RWPE1 (cell line): Measurements from ENCODE around the gene STRIT1.

ENCODE experiments used
- CTCF ChIA-PET: fragments of 350-600 bp; sonication (Branson Sonifier 250); formaldehyde crosslinking; extraction: SDS; loops from one replicate; lab custom pipeline; 2021; lab: Yijun Ruan, JAX
- POLR2A ChIA-PET: fragments of 400-600 bp; formaldehyde crosslinking; extraction: SDS; loops from one replicate; lab custom pipeline; 2020; ENCODE audit warnings: antibody characterized with exemption; ENCODE audit not compliant: low non-redundant PET; lab: Yijun Ruan, JAX
- DNase-seq: peaks from one replicate; pipeline ENCODE4 v3.0.0; 2012; ENCODE audit warnings: low spot score
- H3K27ac ChIP-seq: fragments of 450-650 bp; 2 replicates; pipeline ENCODE4 v1.5.1; 2017
- CTCF ChIP-seq: fragments of 450-650 bp; conservative IDR thresholded peaks from 2 replicates; pipeline ENCODE4 v1.5.1; 2017; ENCODE audit warnings: low read depth, mild to moderate bottlenecking

STRIT1 gene

DNA sequence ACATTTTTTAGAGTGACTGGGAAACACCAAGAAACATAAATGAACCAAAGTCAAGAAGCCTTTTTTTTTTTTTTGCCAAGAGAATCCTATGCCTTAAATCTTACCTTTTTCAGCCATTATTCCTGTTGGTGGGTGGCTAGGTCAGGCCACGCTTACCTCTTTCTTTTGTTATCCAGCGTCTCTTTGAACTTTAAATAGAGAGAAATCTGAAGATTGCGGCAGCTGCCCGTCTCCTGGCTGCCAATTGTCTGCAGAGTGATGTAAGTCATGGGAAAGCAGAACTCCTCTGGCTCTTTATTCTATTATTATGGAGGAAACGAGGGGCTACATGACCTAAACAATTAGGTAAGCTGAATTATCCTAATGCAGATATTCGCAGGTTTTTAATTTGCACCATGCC lies at the start of gene STRIT1:
STRIT1 (minus strand) TSS at position 168 of the 400 bp plus-strand sequence.
- ChIA-PET CTCF (no interaction called here), POLR2A (no interaction called here)
- DNase-seq = no peak
- no peak within 1 kb of the TSS for H3K27ac ChIP-seq
- no peak for TF ChIP-seq CTCF

DNA sequence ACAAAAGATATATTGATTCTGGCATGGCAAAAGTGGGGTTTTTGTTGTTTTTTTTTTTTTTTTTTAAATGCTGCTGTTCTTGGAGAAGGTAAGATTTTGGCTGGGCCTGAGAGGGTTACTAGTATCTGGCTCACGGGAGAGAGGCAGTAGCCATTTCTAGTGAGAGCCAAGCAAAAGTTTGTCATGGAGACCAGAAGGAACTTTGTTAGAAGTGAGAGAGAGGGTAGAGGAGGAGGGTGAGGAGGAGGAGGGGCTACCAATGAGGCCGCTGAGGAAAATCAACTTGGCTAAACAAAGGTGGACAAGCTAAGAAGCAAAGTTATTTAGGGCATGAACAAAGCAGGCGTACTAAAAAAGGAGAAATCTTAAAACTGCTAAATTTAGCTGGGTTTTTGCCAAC lies 48.9 kb upstream of the STRIT1 start:
- no peak overlapping the region for H3K27ac ChIP-seq
- TF ChIP-seq CTCF = no peak
- no peak for DNase-seq
- ChIA-PET CTCF (interaction anchor here (0.6 kb wide), 3 partner anchors 195 to 810 kb away, joined by 3 to 4 read pairs (median 3); no protein-coding TSS in a partner anchor), POLR2A (no interaction called here)

- CTCF ChIA-PET = no interaction called here
- H3K27ac ChIP-seq = no peak overlapping the region
- no peak for TF ChIP-seq CTCF
Measured at GRCh38 chr3:155339052-155339451, 45.6 kb upstream of the STRIT1 start.

DNA sequence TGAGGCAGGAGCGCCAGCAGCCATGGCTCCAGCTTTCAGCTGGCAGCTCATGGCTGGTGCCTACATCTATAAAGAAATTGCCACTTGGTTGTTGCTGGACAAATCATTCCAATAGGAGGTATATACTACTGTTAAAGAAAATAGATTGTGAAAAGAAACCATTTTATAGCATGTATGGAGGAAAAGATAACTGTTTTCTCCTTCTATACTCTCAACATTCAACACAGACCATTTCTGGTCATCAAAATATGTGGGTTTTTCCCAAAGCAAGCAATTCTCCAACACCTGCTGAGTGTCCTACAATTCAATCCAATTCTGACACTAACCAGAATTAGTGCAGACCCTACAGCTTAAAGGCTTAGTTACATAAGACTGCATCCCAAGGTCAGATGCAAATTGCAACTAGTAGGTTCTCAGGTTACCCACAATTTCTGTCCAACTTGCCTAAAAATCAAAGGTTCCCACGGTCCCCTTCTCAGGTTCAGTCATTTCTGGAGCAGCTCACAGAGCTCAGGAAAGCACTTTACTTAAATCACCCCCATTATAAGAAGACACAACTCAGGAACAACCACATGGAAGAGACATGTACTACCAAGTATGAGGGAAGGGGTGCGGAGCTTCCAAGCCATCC lies 42.4 kb upstream of the STRIT1 start:
- no peak for DNase-seq
- CTCF ChIA-PET = no interaction called here
- H3K27ac ChIP-seq = no peak overlapping the region
- POLR2A ChIA-PET = no interaction called here
- no peak for TF ChIP-seq CTCF

More at GRCh38 chr3:155339052-155339451, 45.6 kb upstream of the STRIT1 start:
- no peak for DNase-seq
- POLR2A ChIA-PET = no interaction called here

DNA sequence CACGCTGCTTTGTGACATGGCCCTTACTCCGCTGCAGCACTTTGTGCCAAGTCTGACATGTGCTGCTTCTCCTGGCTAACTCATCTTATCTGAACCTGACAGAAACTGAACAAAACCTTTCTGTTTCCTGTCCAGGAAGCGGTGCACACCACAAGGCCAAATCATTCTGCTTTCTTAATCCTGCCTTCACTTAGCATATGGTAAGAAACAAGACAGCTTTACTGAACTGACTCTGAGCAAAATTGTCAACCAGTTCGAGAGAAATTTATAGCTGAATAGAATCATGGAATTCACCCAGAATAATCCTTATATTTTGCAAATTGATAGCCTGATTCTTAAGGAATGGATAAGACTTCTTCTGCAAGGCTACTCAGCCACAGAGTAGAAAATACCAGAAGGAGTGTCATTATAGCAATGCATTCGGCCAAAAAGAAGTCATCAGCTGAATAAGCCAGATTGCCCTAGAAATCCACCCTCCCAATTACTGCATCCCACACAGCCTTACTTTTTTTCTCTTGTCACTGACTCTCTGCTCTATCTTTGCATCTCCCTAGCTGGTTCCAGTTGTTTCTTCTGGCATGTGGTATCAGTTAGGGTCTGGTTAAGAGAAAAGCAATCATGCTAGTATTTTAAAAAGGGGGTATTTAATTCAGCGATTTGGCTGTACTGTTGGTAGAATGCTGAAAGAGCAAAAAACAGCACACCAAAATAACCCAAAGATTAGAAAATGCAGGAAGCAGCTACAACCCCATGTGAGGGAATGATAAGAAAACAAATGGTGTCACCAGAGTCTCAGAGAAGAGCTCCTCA lies 41.6 kb upstream of the STRIT1 start:
- H3K27ac ChIP-seq = no peak overlapping the region
- no peak for DNase-seq
- ChIA-PET CTCF (interaction anchor here (0.6 kb wide), 1 partner anchor 381 kb away, joined by 3 read pairs; no protein-coding TSS in a partner anchor), POLR2A (no interaction called here)
- no peak for TF ChIP-seq CTCF

DNA sequence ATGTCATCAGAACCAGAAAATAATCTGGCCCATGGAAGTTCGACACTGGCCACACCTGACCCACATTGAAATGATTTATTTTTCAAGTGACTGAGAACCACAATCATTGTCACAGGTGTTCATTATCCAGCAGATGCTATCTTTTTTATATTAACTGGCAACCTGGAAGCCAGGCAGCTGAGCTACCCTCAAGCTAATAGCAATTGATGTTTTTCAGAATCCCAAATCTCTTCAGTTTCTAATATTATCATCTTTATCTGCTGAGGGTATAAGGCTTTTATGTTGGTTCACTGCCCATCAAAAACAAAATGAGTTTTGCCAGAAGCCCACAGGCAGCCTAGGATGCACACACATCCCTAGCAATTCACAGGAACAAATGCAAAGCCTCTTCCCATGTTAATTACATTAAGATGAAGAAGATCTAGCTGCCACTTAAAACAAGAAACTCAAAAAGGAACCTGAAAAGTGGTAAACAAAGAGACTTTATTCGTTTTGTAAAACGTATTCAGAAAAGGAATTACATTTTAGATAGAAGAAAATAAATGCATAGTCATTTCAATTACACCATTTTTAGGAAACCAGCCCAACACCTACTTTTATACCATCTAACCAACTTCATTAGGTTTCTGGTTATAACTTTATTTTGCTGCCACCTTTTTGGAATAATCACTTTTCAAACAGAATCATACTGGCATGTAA lies 40.9 kb upstream of the STRIT1 start:
- POLR2A ChIA-PET = no interaction called here
- no peak for TF ChIP-seq CTCF
- DNase-seq = no peak
- CTCF ChIA-PET = no interaction called here
- no peak overlapping the region for H3K27ac ChIP-seq
